Neural progenitor cell (in vitro differentiated cells): ENCODE data around the gene ZNF382. TPM values are rescaled to one million over a fixed set of nuclear protein-coding genes. Genes with fewer than 3 reads are reported as not detected.
"Not testable (repeated sequence)": the region's sequence is repeated elsewhere in the genome, so short reads cannot be mapped to it uniquely, and the experiment has no call there.

ENCODE experiments used
- DNase-seq: peaks from one replicate; pipeline ENCODE4 v3.0.0-alpha.2; 2016; ENCODE audit warnings: low spot score
- H2AFZ ChIP-seq: fragments of 200-600 bp; sonication (generic); replicated peaks from 2 replicates; pipeline ENCODE4 v1.6.1; 2016; ENCODE audit warnings: antibody characterized with exemption
- H3F3A ChIP-seq: fragments of 200-600 bp; sonication (generic); 2 replicates; pipeline ENCODE4 v1.6.1; 2016; ENCODE audit warnings: antibody characterized with exemption, low read depth
- H3K27ac ChIP-seq: fragments of 200-600 bp; sonication (generic); 2 replicates; pipeline ENCODE4 v1.5.1; 2016; ENCODE audit warnings: mild to moderate bottlenecking
- H3K27me3 ChIP-seq: fragments of 200-600 bp; sonication (generic); 2 replicates; pipeline ENCODE4 v1.6.1; 2016; ENCODE audit warnings: mild to moderate bottlenecking, moderate library complexity
- H3K36me3 ChIP-seq: fragments of 200-600 bp; sonication (generic); 2 replicates; pipeline ENCODE4 v1.5.1; 2016
- H3K4me1 ChIP-seq: fragments of 200-600 bp; sonication (generic); 2 replicates; pipeline ENCODE4 v1.6.1; 2016; ENCODE audit warnings: mixed run types
- H3K4me2 ChIP-seq: fragments of 200-600 bp; sonication (generic); 2 replicates; pipeline ENCODE4 v1.6.1; 2016
- H3K4me3 ChIP-seq: fragments of 200-600 bp; sonication (generic); 2 replicates; pipeline ENCODE4 v1.5.1; 2016
- H3K79me2 ChIP-seq: fragments of 200-600 bp; sonication (generic); 2 replicates; pipeline ENCODE4 v1.6.1; 2016; ENCODE audit warnings: low read depth
- H3K9ac ChIP-seq: fragments of 200-600 bp; sonication (generic); 2 replicates; pipeline ENCODE4 v1.6.1; 2016
- H3K9me3 ChIP-seq: fragments of 200-600 bp; sonication (generic); 2 replicates; pipeline ENCODE4 v1.5.1; 2016; ENCODE audit warnings: low read depth
- H4K20me1 ChIP-seq: fragments of 200-600 bp; sonication (generic); 2 replicates; pipeline ENCODE4 v1.6.1; 2016; ENCODE audit warnings: low read depth
- H3K27ac Mint-ChIP-seq: 3 replicates; pipeline ENCODE4 v1.8.0; 2021; ENCODE audit warnings: mixed read lengths
- H3K27me3 Mint-ChIP-seq: 2 replicates; pipeline ENCODE4 v1.8.0; 2022; ENCODE audit warnings: low read depth, mild to moderate bottlenecking, inconsistent platforms, moderate library complexity, mixed read lengths; ENCODE audit not compliant: insufficient read depth
- H3K36me3 Mint-ChIP-seq: 3 replicates; pipeline ENCODE4 v1.8.0; 2021; ENCODE audit warnings: mixed read lengths
- H3K4me1 Mint-ChIP-seq: 3 replicates; pipeline ENCODE4 v1.8.0; 2021; ENCODE audit warnings: mixed read lengths
- H3K4me3 Mint-ChIP-seq: 3 replicates; pipeline ENCODE4 v1.8.0; 2021; ENCODE audit warnings: mild to moderate bottlenecking, moderate library complexity, mixed read lengths
- H3K9me3 Mint-ChIP-seq: 3 replicates; pipeline ENCODE4 v1.8.0; 2020; ENCODE audit warnings: mixed read lengths
- EZH2 ChIP-seq: fragments of 200-600 bp; sonication (generic); IDR thresholded peaks from 2 replicates; pipeline ENCODE4 v1.6.1; 2017; ENCODE audit warnings: antibody characterized with exemption, mild to moderate bottlenecking, moderate library complexity
- EZH2phosphoT487 ChIP-seq: fragments of 200-600 bp; sonication (generic); IDR thresholded peaks from 2 replicates; pipeline ENCODE4 v1.6.1; 2017; ENCODE audit warnings: antibody characterized with exemption
- total RNA-seq: library from RNA; depleted of rRNA; stranded (reverse); fragments of >200 nt; gene quantifications from 2 replicates; pipeline ENCODE4 v1.2.3, GENCODE V29; 2015; ENCODE audit warnings: low replicate concordance
- TF ChIP-seq, protein P1 (sequence below): fragments of 200-600 bp; sonication (generic); IDR thresholded peaks from 2 replicates; pipeline ENCODE4 v1.5.1; 2017; ENCODE audit warnings: antibody characterized with exemption, mild to moderate bottlenecking

ZNF382 gene
- total RNA-seq, 1 donor from 2014 or later, result 17.8 TPM

DNA sequence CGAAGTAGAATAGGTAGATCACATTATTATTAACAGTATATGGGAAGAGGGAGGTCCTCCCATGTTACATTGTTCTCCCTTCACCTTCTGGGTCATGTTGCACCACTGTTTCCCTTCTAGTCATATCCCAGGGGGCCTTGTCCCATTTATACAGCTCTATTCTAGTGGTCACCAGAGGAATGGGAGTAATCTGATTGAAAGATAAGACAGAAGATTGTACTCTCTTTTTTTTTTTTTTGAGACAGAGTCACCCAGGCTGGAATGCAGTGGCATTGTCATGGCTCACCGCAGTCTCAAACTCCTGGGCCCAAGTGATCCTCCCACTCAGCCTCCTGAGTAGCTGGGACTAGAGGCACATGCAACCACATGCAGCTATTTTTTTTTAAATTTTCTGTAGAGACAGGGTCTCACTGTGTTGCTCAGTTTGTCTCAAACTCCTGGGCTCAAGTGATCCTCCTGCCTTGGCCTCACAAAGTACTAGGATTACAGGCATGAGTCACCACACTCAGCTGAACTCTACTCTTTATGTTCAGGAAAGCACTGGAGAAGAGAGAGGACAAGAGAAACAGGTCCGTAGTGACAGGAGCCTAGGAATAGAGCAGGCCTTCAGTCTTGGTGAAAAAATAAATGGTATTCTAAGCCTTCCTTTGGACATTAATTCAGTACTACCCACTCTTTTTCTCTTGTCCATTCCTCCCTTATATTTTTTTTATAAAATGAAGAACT is 27.7 kb upstream of the ZNF382 start:
- no peak overlapping the region for H3K27ac ChIP-seq
- H3K27me3 Mint-ChIP-seq, result peaks cover 6% of the 10 kb centered on the region
- peaks cover 41% of the 10 kb centered on the region for H3K79me2 ChIP-seq
- H3K4me3 ChIP-seq, result no peak overlapping the region
- TF ChIP-seq EZH2phosphoT487 (no peak), EZH2 (no peak)
- TF ChIP-seq, protein P1, sequence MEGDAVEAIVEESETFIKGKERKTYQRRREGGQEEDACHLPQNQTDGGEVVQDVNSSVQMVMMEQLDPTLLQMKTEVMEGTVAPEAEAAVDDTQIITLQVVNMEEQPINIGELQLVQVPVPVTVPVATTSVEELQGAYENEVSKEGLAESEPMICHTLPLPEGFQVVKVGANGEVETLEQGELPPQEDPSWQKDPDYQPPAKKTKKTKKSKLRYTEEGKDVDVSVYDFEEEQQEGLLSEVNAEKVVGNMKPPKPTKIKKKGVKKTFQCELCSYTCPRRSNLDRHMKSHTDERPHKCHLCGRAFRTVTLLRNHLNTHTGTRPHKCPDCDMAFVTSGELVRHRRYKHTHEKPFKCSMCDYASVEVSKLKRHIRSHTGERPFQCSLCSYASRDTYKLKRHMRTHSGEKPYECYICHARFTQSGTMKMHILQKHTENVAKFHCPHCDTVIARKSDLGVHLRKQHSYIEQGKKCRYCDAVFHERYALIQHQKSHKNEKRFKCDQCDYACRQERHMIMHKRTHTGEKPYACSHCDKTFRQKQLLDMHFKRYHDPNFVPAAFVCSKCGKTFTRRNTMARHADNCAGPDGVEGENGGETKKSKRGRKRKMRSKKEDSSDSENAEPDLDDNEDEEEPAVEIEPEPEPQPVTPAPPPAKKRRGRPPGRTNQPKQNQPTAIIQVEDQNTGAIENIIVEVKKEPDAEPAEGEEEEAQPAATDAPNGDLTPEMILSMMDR, result no peak
- H3K4me3 Mint-ChIP-seq, result no peak overlapping the region
- H3K4me1 Mint-ChIP-seq, result peaks cover 12% of the 10 kb centered on the region
- H3K9ac ChIP-seq, result no peak overlapping the region
- no peak overlapping the region for H2AFZ ChIP-seq
- peaks cover 61% of the 10 kb centered on the region for H3K9me3 Mint-ChIP-seq
- peaks cover 8% of the 10 kb centered on the region for H3K4me1 ChIP-seq
- peaks cover 68% of the 10 kb centered on the region for H3K36me3 Mint-ChIP-seq
- H3K27me3 ChIP-seq, result no peaks in the 10 kb centered on the region
- no peaks in the 10 kb centered on the region for H3F3A ChIP-seq
- H3K36me3 ChIP-seq, result peaks cover 27% of the 10 kb centered on the region
- no peak overlapping the region for H3K4me2 ChIP-seq
- H4K20me1 ChIP-seq, result no peaks in the 10 kb centered on the region
- DNase-seq, result no peak
- H3K27ac Mint-ChIP-seq, result no peak overlapping the region
- H3K9me3 ChIP-seq, result no peaks in the 10 kb centered on the region

DNA sequence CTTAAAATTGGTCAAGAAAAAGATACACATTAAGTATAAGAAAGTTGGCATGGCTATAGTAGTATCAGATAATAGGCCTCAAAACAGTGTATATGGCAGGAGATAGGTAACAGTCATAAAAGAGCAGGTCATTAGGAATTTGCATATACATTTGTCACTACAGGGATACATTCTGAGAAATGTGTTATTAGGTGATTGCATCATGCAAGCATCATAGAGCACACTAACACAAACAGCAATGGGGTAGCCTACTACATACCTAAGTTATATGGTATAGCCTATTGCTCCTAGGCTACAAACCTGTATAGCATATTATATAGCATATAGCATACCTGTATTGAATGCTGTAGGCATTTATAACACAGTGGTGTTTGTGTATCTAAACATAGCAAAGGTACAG is 25.9 kb upstream of the ZNF382 start:
- Histone ChIP-seq H3K4me2 (no peak overlapping the region), H3K9me3 (no peaks in the 10 kb centered on the region), H3K4me1 (peaks cover 8% of the 10 kb centered on the region), H2AFZ (no peak overlapping the region), H3K27ac (no peak overlapping the region), H3K27me3 (no peaks in the 10 kb centered on the region), H3K36me3 (peaks cover 31% of the 10 kb centered on the region), H3K79me2 (peaks cover 27% of the 10 kb centered on the region), H3K9ac (no peak overlapping the region), H3F3A (no peaks in the 10 kb centered on the region), H3K4me3 (no peak overlapping the region), H4K20me1 (no peaks in the 10 kb centered on the region)
- H3K9me3 Mint-ChIP-seq, result peaks cover 65% of the 10 kb centered on the region
- H3K27me3 Mint-ChIP-seq, result peaks cover 6% of the 10 kb centered on the region
- H3K4me3 Mint-ChIP-seq, result no peak overlapping the region
- TF ChIP-seq, protein P1, result no peak
- DNase-seq, result no peak
- H3K4me1 Mint-ChIP-seq, result peaks cover 2% of the 10 kb centered on the region
- peaks cover 76% of the 10 kb centered on the region for H3K36me3 Mint-ChIP-seq
- H3K27ac Mint-ChIP-seq, result no peak overlapping the region

DNA sequence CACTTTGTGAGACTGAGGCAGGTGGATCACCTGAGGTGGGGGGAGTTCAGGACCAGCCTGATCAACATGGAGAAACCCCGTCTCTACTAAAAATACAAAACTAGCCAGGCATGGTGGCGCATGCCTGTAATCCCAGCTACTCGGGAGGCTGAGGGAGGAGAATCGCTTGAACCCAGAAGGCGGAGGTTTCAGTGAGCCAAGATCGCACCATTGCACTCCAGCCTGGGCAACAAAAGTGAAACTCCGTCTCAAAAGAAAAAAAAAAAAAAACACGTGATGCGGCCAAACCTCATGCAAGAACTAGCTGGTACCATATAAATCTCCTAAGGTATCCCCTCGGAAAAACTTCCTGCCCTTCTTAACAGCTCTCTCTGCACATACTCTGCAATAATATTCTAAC is 2.4 kb upstream of the ZNF382 start:
- not testable (repeated sequence) for H3K4me1 Mint-ChIP-seq, H2AFZ ChIP-seq, H3K27me3 Mint-ChIP-seq, H3K27ac ChIP-seq, H3K36me3 ChIP-seq, H3F3A ChIP-seq, DNase-seq, H3K4me3 ChIP-seq, H3K9ac ChIP-seq, H3K9me3 ChIP-seq, H4K20me1 ChIP-seq, H3K27me3 ChIP-seq, H3K4me2 ChIP-seq, H3K4me3 Mint-ChIP-seq, H3K4me1 ChIP-seq, H3K27ac Mint-ChIP-seq
- Mint-ChIP-seq H3K9me3 (peaks cover 54% of the 10 kb centered on the region), H3K36me3 (peaks cover 34% of the 10 kb centered on the region)
- peaks cover 64% of the 10 kb centered on the region for H3K79me2 ChIP-seq

DNA sequence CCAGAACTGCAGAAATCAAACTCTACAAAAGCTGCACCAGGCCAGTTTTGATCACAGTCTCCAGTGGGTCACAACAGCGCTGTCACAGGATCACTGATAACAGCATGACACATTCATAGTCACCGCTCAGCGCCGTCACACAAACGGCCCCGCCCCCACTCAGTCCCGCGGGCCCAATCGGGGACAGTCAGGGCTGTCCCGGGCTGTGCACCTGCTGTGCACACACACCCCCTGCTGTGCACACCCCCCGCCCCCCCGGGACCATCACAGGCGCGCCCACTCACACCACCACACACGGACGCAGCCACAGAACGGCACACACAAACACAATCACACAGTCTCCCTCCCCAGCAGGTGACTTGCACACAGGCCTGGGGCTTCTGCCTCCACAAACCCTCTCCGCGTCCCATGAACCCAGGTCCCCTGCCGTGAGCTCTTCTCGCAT is 435 bp upstream of the ZNF382 start:
- H3K9me3 Mint-ChIP-seq, result peaks cover 57% of the 10 kb centered on the region
- Histone ChIP-seq H3K4me2 (peak overlapping the region; percentile 95), H3K27me3 (no peaks in the 10 kb centered on the region), H3K79me2 (peaks cover 47% of the 10 kb centered on the region), H3K4me3 (peak overlapping the region; percentile 72), H3F3A (no peaks in the 10 kb centered on the region), H3K27ac (no peak overlapping the region), H2AFZ (peak overlapping the region; percentile 94), H3K4me1 (peaks cover 4% of the 10 kb centered on the region), H4K20me1 (no peaks in the 10 kb centered on the region), H3K36me3 (no peaks in the 10 kb centered on the region), H3K9ac (peak overlapping the region; percentile 50), H3K9me3 (no peaks in the 10 kb centered on the region)
- peak overlapping the region; percentile 88 for H3K4me3 Mint-ChIP-seq
- DNase-seq, result peak; percentile 54
- TF ChIP-seq, protein P1, result no peak
- TF ChIP-seq EZH2phosphoT487 (no peak), EZH2 (no peak)
- H3K4me1 Mint-ChIP-seq, result peaks cover 10% of the 10 kb centered on the region
- H3K27me3 Mint-ChIP-seq, result no peaks in the 10 kb centered on the region
- H3K36me3 Mint-ChIP-seq, result peaks cover 41% of the 10 kb centered on the region
- H3K27ac Mint-ChIP-seq, result peak overlapping the region; percentile 46
